Measurements from ENCODE around the gene TP53RK.
"Not testable (repeated sequence)": the region's sequence is repeated elsewhere in the genome, so short reads cannot be mapped to it uniquely, and the experiment has no call there.

TP53RK gene

GRCh38 chr20:46678516-46678915 is 10.7 kb downstream of the TP53RK start:
- Histone ChIP-seq H4K20me1 (ENCODE audit: insufficient read depth, low read length) (no peaks in the 10 kb centered on the region), H3K4me2 (ENCODE audit: low read depth, low read length) (no peak overlapping the region), H3K9me3 (replicated peaks; ENCODE audit: insufficient read depth, low read length) (no peaks in the 10 kb centered on the region), H2AFZ (ENCODE audit: low read length) (no peak overlapping the region), H3K9me2 (replicated peaks; ENCODE audit: insufficient read depth, low read length) (no peaks in the 10 kb centered on the region), H3K4me3 (ENCODE audit: low read length) (no peak overlapping the region), H3K36me3 (replicated peaks; ENCODE audit: insufficient read depth, low read length) (no peaks in the 10 kb centered on the region), H3K4me1 (ENCODE audit: low read length) (peaks cover 14% of the 10 kb centered on the region; the same call in 1 of the 2 replicates), H3K27me3 (replicated peaks; ENCODE audit: insufficient read depth, low read length) (no peaks in the 10 kb centered on the region), H3K9ac (ENCODE audit: low read length) (no peak overlapping the region), H3K79me2 (ENCODE audit: low read length) (0 out of 2 replicates have a peak, but pooled peaks cover under 1% of the 10 kb centered on the region), H3K27ac (ENCODE audit: low read length) (no peak overlapping the region), H3F3A (ENCODE audit: insufficient read depth, low read length) (peaks cover 2% of the 10 kb centered on the region; the same call in 1 of the 2 replicates)
- DNase-seq, result no peak
- TF ChIP-seq EZH2phosphoT487 (IDR thresholded peaks at IDR 0.05; ENCODE audit: low read length), result no peak
- TF ChIP-seq CTCF (IDR thresholded peaks at IDR 0.05; ENCODE audit: low read length), result no peak
- no peak for TF ChIP-seq EZH2 (optimal IDR thresholded peaks at IDR 0.05; ENCODE audit: low read depth, low read length)

DNA sequence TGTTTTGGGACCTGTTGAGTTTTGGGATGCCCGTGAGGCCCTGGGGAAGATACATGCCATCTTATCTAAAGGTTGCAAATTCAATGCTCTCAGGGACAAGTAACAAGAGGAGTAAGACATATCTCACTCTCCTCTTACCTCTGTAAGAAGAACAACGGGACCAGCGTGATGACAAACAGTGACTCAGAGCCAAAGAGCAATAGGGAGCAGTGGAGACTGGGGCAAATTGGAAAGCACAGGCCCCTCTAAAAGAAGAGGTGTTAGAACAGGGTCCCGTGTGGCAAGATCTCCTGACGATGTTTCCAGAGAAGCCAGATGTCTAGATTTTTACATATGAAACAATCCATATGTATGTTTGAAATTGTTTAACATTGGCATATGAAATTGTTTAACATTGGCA is 11.6 kb downstream of the TP53RK start:
- Histone ChIP-seq H3K36me3 (replicated peaks; ENCODE audit: insufficient read depth, low read length) (no peaks in the 10 kb centered on the region), H3K27me3 (replicated peaks; ENCODE audit: insufficient read depth, low read length) (no peaks in the 10 kb centered on the region), H4K20me1 (ENCODE audit: insufficient read depth, low read length) (no peaks in the 10 kb centered on the region), H3K4me1 (ENCODE audit: low read length) (peaks cover 10% of the 10 kb centered on the region; the same call in 1 of the 2 replicates), H3K9me2 (replicated peaks; ENCODE audit: insufficient read depth, low read length) (no peaks in the 10 kb centered on the region), H3K79me2 (ENCODE audit: low read length) (no peaks in the 10 kb centered on the region), H3K4me2 (ENCODE audit: low read depth, low read length) (no peak overlapping the region), H3K4me3 (ENCODE audit: low read length) (no peak overlapping the region), H3K27ac (ENCODE audit: low read length) (no peak overlapping the region), H3K9ac (ENCODE audit: low read length) (no peak overlapping the region), H3K9me3 (replicated peaks; ENCODE audit: insufficient read depth, low read length) (no peaks in the 10 kb centered on the region), H2AFZ (ENCODE audit: low read length) (no peak overlapping the region), H3F3A (ENCODE audit: insufficient read depth, low read length) (no peaks in the 10 kb centered on the region)
- no peak for DNase-seq
- TF ChIP-seq EZH2phosphoT487 (IDR thresholded peaks at IDR 0.05; ENCODE audit: low read length), result no peak
- no peak for TF ChIP-seq CTCF (IDR thresholded peaks at IDR 0.05; ENCODE audit: low read length)
- no peak for TF ChIP-seq EZH2 (optimal IDR thresholded peaks at IDR 0.05; ENCODE audit: low read depth, low read length)

DNA sequence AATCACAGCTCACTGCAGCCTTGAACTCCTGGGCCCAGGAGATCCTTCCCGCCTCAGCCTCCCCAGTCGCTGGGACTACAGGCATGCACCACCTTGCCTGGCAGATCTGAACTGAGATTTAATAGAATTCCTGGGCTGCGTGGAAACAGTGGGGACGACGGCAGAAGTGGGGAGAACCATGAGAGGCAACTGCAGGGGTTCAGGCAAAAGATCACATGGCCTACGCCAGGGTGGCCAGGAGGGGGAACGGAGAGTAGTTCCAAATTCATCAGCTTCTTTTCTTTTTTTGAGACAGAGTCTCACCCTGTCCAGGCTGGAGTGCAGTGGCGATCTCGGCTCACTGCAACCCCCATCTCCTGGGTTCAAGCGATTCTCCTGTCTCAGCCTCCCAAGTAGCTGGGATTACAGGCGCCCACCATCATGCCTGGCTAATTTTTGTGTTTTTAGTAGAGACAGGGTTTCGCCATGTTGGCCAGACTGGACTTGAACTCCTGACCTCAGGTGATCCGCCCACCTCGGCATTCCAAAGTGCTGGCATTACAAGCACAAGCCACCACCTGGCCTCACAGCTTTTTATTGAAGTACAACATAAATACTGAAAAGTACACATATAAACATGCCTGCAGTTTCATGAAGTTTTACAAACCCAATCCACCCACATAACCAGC is 12.5 kb downstream of the TP53RK start:
- H3K36me3 ChIP-seq (replicated peaks; ENCODE audit: insufficient read depth, low read length); H3K9me2 ChIP-seq (replicated peaks; ENCODE audit: insufficient read depth, low read length); DNase-seq; H3K27me3 ChIP-seq (replicated peaks; ENCODE audit: insufficient read depth, low read length); H4K20me1 ChIP-seq (ENCODE audit: insufficient read depth, low read length); H3K4me2 ChIP-seq (ENCODE audit: low read depth, low read length); H3K9me3 ChIP-seq (replicated peaks; ENCODE audit: insufficient read depth, low read length); H3K27ac ChIP-seq (ENCODE audit: low read length); H3K4me1 ChIP-seq (ENCODE audit: low read length); H3K4me3 ChIP-seq (ENCODE audit: low read length); H3K9ac ChIP-seq (ENCODE audit: low read length); H3K79me2 ChIP-seq (ENCODE audit: low read length); H2AFZ ChIP-seq (ENCODE audit: low read length); H3F3A ChIP-seq (ENCODE audit: insufficient read depth, low read length): not testable (repeated sequence)
